IMR-90 (cell line): ENCODE results near the gene BPIFA3.

ENCODE experiments used
- CEBPB ChIP-seq: IDR thresholded peaks from 2 replicates; pipeline ENCODE4 v1.6.1; 2012; ENCODE audit warnings: low read depth, low read length, improper control_type of control experiment
- CTCF ChIP-seq: conservative IDR thresholded peaks from 2 replicates; pipeline ENCODE4 v1.5.1; 2012; ENCODE audit warnings: mild to moderate bottlenecking, low read depth, low read length, improper control_type of control experiment
- FOS ChIP-seq: fragments of 150-350 bp; IDR thresholded peaks from 2 replicates; pipeline ENCODE4 v1.6.1; 2016; ENCODE audit warnings: low read depth, low read length
- NFE2L2 ChIP-seq: fragments of 150-350 bp; IDR thresholded peaks from 2 replicates; pipeline ENCODE4 v1.6.1; 2016; ENCODE audit warnings: low read depth, mild to moderate bottlenecking, low read length
- POLR2A ChIP-seq: IDR thresholded peaks from 2 replicates; pipeline ENCODE4 v1.6.1; 2012; ENCODE audit warnings: mild to moderate bottlenecking, low read depth, low read length
- RAD21 ChIP-seq: IDR thresholded peaks from 2 replicates; pipeline ENCODE4 v1.6.1; 2012; ENCODE audit warnings: low read length, improper control_type of control experiment
- SMC3 ChIP-seq: fragments of 150-350 bp; IDR thresholded peaks from 2 replicates; pipeline ENCODE4 v1.6.1; 2016; ENCODE audit warnings: low read depth, mild to moderate bottlenecking, antibody characterized with exemption, low read length, moderate library complexity

DNA sequence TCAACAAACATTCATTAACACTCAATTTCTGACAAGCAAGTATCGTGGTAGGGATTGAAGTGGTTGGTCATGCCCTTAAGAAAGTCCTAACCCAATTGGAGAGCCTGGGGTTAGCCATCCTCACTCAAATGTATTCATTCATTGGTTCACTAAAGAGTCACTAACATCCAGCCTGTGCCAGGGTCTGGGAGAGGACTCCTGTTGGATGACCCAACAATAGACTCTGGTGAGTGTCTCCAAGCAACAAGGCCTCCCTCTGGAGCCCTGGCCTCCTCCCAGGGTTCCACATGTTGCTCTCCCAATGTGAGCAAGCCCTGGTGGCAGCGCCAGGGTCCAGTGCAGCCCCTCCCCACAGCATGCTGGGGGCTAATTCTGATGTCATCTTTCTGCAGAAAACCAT is at the start of gene BPIFA3:
- no peak for TF ChIP-seq CTCF
- no peak for TF ChIP-seq FOS
- no peak for TF ChIP-seq RAD21
- no peak for TF ChIP-seq NFE2L2
- TF ChIP-seq CEBPB: no peak
- no peak for TF ChIP-seq SMC3
- no peak for TF ChIP-seq POLR2A
